Keratinocyte (primary cell): ENCODE measurements around the gene ESD. TPM values are rescaled to one million over a fixed set of nuclear protein-coding genes. Genes with fewer than 3 reads are reported as not detected.

Experiments
- DNase-seq: peaks from one replicate; pipeline ENCODE4 v3.0.0-alpha.2; 2011; ENCODE audit warnings: low read depth, missing footprints, low spot score
- FAIRE-seq: peaks from 2 replicates; lab custom pipeline; 2011; peaks lifted over from hg19 to GRCh38; lab: Jason Lieb, UNC
- H2AFZ ChIP-seq: 2 replicates; pipeline ENCODE4 v1.6.0; 2012; ENCODE audit warnings: low read length, control low read depth, inconsistent platforms; ENCODE audit not compliant: control insufficient read depth
- H3K27ac ChIP-seq: 2 replicates; pipeline ENCODE4 v1.5.1; 2011; ENCODE audit warnings: low read length; ENCODE audit not compliant: control insufficient read depth, insufficient read depth
- H3K27me3 ChIP-seq: 3 replicates; pipeline ENCODE4 v1.6.0; 2011; ENCODE audit warnings: low read length; ENCODE audit not compliant: control insufficient read depth, insufficient read depth; ENCODE audit errors: extremely low read depth
- H3K36me3 ChIP-seq, 2 experiments: 2 replicates in 1 of 2; 3 replicates in 1 of 2; pipeline ENCODE4 v1.5.1; 2011; ENCODE audit warnings: low read length in 2 of 2, mild to moderate bottlenecking in 1 of 2; ENCODE audit not compliant: control insufficient read depth in 2 of 2, insufficient read depth in 2 of 2; ENCODE audit errors: extremely low read depth in 1 of 2
- H3K4me1 ChIP-seq: 3 replicates; pipeline ENCODE4 v1.5.1; 2011; ENCODE audit warnings: low read length; ENCODE audit not compliant: control insufficient read depth, insufficient read depth; ENCODE audit errors: extremely low read depth
- H3K4me2 ChIP-seq: 3 replicates; pipeline ENCODE4 v1.6.0; 2011; ENCODE audit warnings: low read depth, low read length; ENCODE audit not compliant: control insufficient read depth, insufficient read depth; ENCODE audit errors: extremely low read depth
- H3K4me3 ChIP-seq, 3 experiments: fragments of 200-600 bp in 1 of 3; sonication (generic) in 1 of 3; 2 replicates in 2 of 3; 3 replicates in 1 of 3; pipeline ENCODE4 v1.5.1; 2011 to 2016; ENCODE audit warnings: low read length in 3 of 3, mild to moderate bottlenecking in 3 of 3, control low read depth in 2 of 3, inconsistent platforms in 1 of 3, low read depth in 1 of 3, mixed read lengths in 1 of 3, mixed run types in 1 of 3, moderate library complexity in 1 of 3; ENCODE audit not compliant: control insufficient read depth in 2 of 3, insufficient read depth in 2 of 3; ENCODE audit errors: extremely low read depth in 1 of 3
- H3K79me2 ChIP-seq: 2 replicates; pipeline ENCODE4 v1.6.0; 2012; ENCODE audit warnings: low read length; ENCODE audit not compliant: control insufficient read depth, insufficient read depth
- H3K9ac ChIP-seq: 3 replicates; pipeline ENCODE4 v1.6.0; 2011; ENCODE audit warnings: low read length; ENCODE audit not compliant: control insufficient read depth, insufficient read depth; ENCODE audit errors: extremely low read depth
- H3K9me1 ChIP-seq: 3 replicates; pipeline ENCODE4 v1.6.0; 2011; ENCODE audit warnings: low read length; ENCODE audit not compliant: control insufficient read depth, insufficient read depth; ENCODE audit errors: extremely low read depth
- H3K9me3 ChIP-seq: 2 replicates; pipeline ENCODE4 v1.5.1; 2012; ENCODE audit warnings: low read depth, low read length; ENCODE audit not compliant: control insufficient read depth
- H4K20me1 ChIP-seq: 3 replicates; pipeline ENCODE4 v1.6.0; 2011; ENCODE audit warnings: low read length; ENCODE audit not compliant: control insufficient read depth, insufficient read depth; ENCODE audit errors: extremely low read depth
- EZH2 ChIP-seq: IDR thresholded peaks from one replicate; pipeline ENCODE4 v1.6.1; 2012; ENCODE audit warnings: inconsistent platforms, mild to moderate bottlenecking, low read length, moderate library complexity
- dilution Hi-C: fragments of 300-500 bp; cut with MboI; formaldehyde crosslinking; loops from one replicate; pipeline ENCODE4 v1.7.0; 2020; ENCODE audit warnings: low sequenced_read_pairs; ENCODE audit not compliant: extremely low pct_ligation_motif_present
- polyA plus RNA-seq, 5 experiments: library from polyadenylated mRNA; depleted of rRNA in 3 of 5; stranded (reverse) in 3 of 5; stranded (forward) in 1 of 5; unstranded in 1 of 5; fragments of >200 nt; gene quantifications; 1 replicate in 1 of 5; 2 replicates in 3 of 5; 3 replicates in 1 of 5; pipeline versions ENCODE4 v1.2.1 to v1.2.3, GENCODE V29; 2011 to 2012; ENCODE audit warnings: missing spikeins in 2 of 5, low read depth in 1 of 5, low replicate concordance in 1 of 5
- TF ChIP-seq, protein P1 (sequence below), 3 experiments: IDR thresholded peaks in 1 of 3; conservative IDR thresholded peaks in 1 of 3; optimal IDR thresholded peaks in 1 of 3; 2 replicates in 2 of 3; 3 replicates in 1 of 3; pipeline versions ENCODE3 to v1.5.1; 2011; ENCODE audit warnings: low read length in 3 of 3, mild to moderate bottlenecking in 3 of 3, moderate library complexity in 2 of 3, control low read depth in 1 of 3, inconsistent platforms in 1 of 3; ENCODE audit not compliant: insufficient read depth in 2 of 3; ENCODE audit errors: extremely low read depth in 1 of 3

ESD gene
- polyA plus RNA-seq, 1 donor (not counting 4 experiments of a cell fraction or from before 2014, with no cell fraction given): 181 TPM

DNA sequence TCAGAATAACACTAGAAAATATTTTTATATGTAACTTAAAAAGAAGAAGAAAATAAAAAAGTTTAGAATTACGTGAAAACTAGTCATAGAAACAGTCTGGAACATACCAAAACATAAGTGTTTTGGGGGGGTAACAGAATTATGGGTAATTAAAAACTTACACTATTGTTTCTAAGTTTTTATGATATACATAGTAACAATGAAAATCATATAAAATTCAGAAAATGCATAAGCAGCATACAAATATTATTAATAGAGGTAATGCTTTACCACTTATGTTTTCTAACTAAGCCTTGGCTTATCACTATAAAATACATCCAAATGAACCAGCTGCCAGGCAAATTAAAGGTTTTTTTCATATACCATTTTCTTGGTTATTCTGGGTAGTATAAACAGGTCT, 14.9 kb downstream of the ESD start:
- Histone ChIP-seq H2AFZ (no peak overlapping the region), H3K27ac (no peak overlapping the region), H4K20me1 (no peaks in the 10 kb centered on the region), H3K27me3 (no peaks in the 10 kb centered on the region), H3K4me2 (no peak overlapping the region), H3K9me3 (no peaks in the 10 kb centered on the region), H3K36me3 (peaks cover 3 to 7% of the 10 kb centered on the region in 2 experiments), H3K79me2 (no peaks in the 10 kb centered on the region), H3K9ac (no peak overlapping the region), H3K4me1 (no peaks in the 10 kb centered on the region), H3K9me1 (no peaks in the 10 kb centered on the region), H3K4me3 (no peak overlapping the region)
- dilution Hi-C loops: no loop called here
- DNase-seq (no peak), FAIRE-seq (no peak)
- TF ChIP-seq EZH2: no peak
- TF ChIP-seq, protein P1, sequence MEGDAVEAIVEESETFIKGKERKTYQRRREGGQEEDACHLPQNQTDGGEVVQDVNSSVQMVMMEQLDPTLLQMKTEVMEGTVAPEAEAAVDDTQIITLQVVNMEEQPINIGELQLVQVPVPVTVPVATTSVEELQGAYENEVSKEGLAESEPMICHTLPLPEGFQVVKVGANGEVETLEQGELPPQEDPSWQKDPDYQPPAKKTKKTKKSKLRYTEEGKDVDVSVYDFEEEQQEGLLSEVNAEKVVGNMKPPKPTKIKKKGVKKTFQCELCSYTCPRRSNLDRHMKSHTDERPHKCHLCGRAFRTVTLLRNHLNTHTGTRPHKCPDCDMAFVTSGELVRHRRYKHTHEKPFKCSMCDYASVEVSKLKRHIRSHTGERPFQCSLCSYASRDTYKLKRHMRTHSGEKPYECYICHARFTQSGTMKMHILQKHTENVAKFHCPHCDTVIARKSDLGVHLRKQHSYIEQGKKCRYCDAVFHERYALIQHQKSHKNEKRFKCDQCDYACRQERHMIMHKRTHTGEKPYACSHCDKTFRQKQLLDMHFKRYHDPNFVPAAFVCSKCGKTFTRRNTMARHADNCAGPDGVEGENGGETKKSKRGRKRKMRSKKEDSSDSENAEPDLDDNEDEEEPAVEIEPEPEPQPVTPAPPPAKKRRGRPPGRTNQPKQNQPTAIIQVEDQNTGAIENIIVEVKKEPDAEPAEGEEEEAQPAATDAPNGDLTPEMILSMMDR (optimal IDR thresholded peaks at IDR 0.05 in 1 of 3, IDR thresholded peaks at IDR 0.05 in 1 of 3, conservative IDR thresholded peaks at IDR 0.05 in 1 of 3; ENCODE audit: extremely low read depth in 1 of 3, insufficient read depth in 2 of 3, low read length in 3 of 3): no peak

DNA sequence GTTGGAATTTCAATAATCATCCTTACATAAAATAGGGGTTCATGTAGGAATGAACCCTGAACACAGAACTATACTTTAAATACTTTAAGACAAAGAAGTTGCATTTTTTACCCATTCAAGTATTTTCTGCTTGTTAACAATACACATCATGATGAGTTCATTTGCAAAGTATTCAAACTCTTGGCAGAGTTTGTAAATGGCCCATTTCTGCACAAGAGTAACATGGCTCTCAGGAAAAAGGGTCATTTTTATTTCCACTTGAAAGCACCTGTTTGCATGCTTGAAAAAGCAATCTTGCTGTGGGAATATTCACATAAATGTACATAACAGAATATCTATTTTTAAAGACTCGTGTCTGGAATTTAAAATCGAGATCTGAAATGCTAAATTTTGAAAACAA, 18.1 kb downstream of the ESD start:
- H3K4me2 ChIP-seq: no peak overlapping the region
- dilution Hi-C loops: no loop called here

More for the DNA sequence above, 18.1 kb downstream of the ESD start:
- H3K27me3 ChIP-seq: no peaks in the 10 kb centered on the region
- no peaks in the 10 kb centered on the region for H3K79me2 ChIP-seq
- H3K9me1 ChIP-seq: no peaks in the 10 kb centered on the region
- TF ChIP-seq EZH2: no peak
- TF ChIP-seq, protein P1 (optimal IDR thresholded peaks at IDR 0.05 in 1 of 3, IDR thresholded peaks at IDR 0.05 in 1 of 3, conservative IDR thresholded peaks at IDR 0.05 in 1 of 3; ENCODE audit: extremely low read depth in 1 of 3, insufficient read depth in 2 of 3, low read length in 3 of 3): no peak
- no peak overlapping the region for H3K9ac ChIP-seq
- no peak overlapping the region for H2AFZ ChIP-seq
- no peaks in the 10 kb centered on the region for H3K9me3 ChIP-seq
- H3K4me3 ChIP-seq: no peak overlapping the region
- no peak for DNase-seq
- H3K36me3 ChIP-seq: peaks cover 7 to 10% of the 10 kb centered on the region in 2 experiments
- no peak for FAIRE-seq
- H3K4me1 ChIP-seq: no peaks in the 10 kb centered on the region
- H3K27ac ChIP-seq: no peak overlapping the region
- no peaks in the 10 kb centered on the region for H4K20me1 ChIP-seq
